ENCODE measurements around the gene ZFX.

ZFX gene

DNA sequence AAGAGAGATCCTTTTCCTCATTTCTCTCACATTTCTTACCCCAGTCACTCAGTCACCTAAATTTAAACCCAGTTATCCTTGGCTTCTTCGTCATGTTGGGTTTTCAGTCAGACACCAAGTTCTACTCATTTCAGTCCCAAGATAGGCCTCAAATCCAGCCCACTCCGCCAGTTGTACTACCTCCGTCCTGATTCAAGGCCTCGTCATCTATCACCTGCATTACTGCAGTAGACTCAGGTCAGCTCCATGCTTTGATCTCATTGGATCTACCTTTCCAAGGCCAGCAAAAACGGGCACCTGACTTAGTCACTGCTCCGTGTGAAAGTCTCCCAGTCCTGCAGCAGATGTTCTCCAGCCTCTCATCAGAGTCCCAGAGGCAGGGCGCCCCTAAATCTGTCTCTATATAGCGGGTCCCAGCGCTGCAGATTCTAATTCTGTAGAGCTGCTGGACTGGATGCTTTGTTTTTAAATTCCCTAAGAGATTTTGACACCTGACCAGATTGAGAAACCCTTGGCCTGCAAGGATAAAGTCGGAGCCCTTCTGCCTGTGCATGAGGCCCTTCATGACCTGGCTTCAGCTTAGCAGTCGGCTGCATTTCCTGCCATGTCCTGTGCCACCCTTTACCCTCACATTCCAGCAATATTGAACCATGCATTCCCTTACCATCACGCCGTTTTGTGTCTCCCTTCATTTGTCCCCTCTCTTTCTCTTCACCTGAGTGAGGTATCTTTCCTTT is 53.7 kb downstream of the ZFX start:
- DNase-seq, result no peak

DNA sequence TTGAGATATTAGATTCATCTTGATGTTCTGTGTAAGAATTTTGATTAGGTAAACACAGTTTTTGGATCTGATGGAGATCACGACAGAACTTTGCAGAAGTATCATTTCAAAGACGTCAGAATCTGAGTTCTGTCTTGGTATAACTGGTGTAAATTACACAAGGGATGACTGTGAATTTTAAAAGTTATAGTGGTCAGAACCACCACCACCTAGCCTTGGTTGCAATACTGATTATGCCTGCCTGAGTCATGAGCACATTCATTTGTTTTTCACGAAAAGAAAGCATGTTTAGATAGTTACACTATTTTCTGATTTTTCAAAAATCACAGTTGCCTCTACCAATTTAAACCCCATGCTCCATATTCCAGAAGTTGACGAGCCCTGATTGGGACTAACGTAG is 54.8 kb downstream of the ZFX start:
- DNase-seq, result no peak

DNA sequence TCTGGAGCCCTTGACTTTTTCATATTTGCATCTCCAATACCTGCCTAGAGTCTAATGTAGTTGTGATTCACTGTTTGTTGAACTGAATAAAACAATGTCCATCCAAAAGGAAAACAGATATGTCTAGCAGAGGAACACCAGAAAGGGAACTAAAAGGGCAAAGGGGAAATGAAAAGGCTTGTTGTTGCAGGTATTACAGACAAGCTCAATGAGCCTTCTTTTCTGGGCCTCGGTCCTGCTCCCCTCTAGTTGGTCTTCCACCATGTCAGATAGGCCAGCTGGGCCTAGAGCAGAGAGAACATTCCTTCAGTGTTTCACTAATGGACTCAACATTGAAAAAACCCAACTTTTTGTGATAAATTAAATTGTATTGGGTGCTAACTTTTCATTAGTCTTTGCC is 55.4 kb downstream of the ZFX start:
- no peak for DNase-seq

DNA sequence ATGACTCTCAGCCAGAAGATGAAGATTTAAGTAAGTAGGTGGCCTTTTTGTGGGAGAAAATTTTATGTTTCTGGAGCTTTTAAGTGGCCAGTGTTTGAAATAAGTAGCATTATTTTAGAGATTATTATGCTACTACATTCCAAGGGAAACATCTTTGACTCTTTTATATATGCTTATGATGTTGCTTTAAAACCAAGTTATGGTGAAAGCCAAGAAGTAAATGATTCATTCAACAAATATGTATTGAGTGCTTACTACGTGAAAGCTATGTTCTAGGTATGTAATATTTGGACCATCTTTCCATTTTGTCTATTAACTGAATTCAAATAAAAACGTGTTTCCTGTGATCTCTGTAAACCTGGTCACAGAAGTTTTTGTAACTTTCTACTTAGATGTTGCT is 58.3 kb downstream of the ZFX start:
- no peak for DNase-seq

DNA sequence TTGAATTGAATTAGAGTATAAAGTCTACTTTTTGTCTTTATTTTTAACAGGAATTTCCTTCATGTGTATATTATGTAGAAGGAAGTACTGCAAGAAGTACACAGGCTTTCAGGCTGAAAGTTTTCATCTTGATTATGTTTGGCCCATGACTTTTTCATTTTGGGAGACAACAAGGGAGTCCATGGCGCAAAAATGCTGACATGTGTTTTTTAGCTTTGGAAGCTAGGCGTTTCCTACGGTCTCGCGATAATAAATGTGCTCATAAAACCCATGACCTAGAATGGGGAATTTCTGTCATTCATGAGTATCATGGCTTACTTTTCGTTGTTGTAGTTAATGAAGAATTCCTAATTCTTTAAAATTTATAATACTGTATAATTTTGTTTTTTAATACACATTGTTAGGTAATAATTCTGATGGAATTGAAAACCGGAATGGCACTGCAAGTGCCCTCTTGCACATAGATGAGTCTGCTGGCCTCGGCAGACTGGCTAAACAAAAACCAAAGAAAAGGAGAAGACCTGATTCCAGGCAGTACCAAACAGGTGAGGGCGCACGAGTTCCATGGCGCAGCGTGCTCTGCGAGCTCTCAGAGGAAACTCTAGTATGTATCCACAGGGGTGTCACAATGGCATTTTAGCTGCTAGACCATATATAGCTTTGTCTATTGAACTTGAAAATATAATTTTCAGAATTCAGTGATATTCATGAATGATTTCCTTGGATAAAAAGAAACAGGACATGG is 59.1 kb downstream of the ZFX start:
- DNase-seq, result no peak

DNA sequence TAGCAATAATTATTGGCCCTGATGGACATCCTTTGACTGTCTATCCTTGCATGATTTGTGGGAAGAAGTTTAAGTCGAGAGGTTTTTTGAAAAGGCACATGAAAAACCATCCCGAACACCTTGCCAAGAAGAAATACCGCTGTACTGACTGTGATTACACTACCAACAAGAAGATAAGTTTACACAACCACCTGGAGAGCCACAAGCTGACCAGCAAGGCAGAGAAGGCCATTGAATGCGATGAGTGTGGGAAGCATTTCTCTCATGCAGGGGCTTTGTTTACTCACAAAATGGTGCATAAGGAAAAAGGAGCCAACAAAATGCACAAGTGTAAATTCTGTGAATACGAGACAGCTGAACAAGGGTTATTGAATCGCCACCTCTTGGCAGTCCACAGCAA is 60.7 kb downstream of the ZFX start:
- no peak for DNase-seq

DNA sequence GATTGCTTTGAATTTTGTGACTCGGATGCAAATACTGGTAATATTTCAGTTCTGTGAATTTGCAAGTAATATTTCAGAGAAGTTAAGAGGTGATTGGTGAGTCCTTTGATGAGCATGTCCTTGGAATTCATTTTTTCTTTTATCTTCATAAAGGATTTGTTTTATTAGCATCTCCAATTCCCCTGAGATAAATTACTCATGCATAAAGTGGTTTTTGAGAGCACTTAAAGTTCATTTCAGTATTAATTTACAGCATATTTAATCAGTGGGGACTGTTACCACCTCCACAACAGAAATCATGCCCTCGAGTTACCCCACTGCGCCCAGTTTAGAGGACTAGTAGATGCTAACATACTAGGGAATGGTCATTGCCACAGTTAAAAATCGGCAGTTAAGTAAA is 65.0 kb downstream of the ZFX start:
- DNase-seq, result no peak

DNA sequence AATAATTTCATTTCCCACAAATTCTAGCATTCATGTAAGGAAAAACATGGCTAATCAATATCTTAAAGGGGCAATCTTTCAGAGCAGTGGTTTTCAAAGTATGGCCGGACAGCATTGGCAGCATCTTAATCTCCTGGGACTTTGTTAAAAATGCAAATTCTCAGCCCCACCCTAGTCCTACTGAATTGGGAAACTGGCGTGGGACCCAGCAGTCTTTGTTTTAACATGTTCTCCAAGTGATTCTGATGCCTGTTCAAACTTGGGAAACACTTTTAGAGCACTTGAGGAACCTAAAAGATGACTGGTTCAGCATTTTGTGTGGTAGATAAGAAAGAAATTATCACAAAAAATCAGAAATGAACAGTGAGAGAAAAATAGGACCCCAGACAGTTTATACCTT is 65.7 kb downstream of the ZFX start:
- no peak for DNase-seq

DNA sequence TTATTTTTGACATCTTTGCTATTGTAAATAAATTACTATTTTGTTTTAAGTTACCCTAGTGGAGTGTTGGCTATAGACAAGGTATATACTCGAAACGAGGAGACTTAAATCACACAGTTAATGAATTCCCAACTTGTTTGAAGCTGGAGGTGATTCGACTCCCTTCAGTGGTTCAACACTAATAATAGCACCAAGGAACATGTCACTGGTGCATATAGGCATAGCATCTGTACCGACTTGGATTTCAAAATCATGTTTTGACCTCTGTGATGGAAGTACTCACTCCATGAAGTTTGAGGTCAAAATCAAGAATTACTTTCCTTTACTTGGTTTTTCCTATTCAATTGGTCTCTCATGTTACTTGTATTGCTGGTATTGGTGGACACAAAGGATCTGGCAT is 66.5 kb downstream of the ZFX start:
- DNase-seq, result no peak

DNA sequence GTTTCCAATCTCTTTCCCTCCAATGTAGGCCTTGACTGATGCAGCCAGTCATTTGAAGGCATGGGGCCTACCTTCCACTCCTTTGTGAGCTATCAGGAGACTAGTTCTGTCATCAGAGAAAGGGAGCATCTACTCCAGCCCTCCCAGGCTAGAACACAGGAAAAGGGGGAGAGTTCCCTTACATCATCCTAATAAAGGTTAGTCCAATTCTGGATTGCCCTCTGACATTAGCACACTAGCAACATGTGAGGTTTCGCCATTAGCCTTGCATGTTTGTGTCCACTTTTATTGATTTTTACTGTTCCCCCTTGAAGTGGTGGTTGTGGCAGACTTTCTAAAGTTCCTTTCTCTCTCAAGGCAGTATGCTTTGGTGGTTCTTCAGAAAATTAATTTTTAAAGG is 67.3 kb downstream of the ZFX start:
- DNase-seq, result no peak

DNA sequence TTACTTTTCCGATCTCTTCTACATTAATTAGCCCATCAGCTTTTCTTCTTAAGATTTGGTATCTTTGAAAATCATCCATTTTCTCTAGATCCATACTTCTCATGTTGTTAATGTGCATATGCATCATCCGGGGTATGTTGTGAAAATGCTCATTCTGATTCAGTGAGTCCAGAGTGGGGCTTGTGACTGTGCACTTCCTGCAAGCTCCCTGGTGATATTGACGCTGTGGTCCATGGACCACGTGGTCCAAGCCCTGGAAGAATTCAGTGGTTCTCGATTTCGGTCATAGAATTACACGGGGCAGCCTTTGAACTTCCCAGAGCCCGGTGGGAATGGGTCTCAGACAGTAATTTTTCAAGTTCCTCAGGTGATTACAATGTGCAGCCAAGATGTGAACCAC is 69.8 kb downstream of the ZFX start:
- no peak for DNase-seq

DNA sequence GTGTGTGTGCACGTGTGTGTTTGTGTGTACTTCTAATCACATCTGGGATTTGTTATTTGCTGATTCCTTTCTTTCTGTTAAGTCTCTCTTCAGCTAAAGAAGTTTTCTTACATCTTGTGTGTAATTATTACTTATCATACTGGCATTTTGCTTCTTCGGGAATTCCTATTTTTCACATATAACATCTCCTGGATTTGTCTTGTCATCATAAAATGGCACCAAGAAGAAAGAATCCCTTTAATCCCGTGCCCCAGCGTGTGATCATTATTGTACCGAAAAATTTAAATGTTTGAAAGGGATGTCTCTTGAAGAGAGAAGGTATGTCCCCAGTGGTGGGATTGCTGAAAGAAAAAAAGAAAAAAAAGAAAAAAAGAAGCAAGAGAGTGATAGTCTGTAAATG is 72.3 kb downstream of the ZFX start:
- no peak for DNase-seq

DNA sequence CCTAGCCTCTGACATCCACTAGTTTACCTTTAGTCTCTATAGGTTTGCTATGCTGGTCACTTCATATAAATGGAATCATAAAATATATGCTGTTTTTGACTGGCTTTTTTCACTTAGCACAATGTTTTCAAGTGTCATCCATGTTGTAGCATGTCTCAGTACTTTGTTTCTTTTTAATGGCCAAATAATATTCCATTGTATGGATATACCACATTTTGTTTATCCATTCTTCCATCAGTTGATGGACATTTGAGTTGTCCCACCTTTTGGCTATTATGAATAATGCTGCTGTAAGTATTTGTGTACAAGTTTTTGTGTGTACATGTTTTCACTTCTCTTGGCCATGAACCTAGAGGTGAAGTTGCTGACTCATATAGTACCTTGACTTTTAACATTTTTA is 75.7 kb downstream of the ZFX start:
- DNase-seq, result no peak

DNA sequence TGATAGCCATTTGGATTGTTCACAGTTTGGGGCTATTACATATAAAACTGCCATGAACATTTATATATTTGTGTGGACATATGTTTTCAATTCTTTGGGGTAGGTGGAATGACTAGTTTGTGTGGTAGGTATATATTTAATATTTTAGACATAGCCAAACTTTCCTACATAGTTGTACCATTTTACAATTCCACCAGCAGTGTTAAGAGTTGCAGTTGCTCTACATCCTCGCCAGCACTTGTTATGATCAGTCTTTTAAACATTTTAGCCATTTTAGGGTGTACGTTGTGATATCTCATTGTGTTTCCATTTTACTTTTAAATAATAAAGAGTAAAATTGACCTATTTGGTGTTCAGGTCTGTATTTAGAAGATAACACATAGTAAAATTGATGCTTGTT is 76.6 kb downstream of the ZFX start:
- no peak for DNase-seq

DNA sequence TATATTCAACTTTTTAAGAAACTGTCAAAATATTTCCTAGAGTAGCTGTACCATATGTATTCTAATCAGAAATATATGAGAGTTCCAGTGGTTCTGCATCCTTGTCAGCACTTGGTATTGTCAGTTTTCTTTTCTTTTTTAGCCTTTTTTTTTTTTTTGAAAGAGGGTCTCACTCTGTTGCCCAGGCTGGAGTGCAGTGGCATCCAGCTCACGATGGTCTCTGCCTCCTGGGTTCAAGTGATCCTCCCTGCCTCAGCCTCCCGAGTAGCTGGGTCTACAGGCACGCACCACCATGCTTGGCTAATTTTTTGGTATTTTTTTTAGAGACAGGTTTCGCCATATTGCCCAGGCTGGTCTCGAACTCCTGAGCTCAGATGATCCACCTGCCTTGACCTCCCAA is 79.1 kb downstream of the ZFX start:
- DNase-seq, result no peak

DNA sequence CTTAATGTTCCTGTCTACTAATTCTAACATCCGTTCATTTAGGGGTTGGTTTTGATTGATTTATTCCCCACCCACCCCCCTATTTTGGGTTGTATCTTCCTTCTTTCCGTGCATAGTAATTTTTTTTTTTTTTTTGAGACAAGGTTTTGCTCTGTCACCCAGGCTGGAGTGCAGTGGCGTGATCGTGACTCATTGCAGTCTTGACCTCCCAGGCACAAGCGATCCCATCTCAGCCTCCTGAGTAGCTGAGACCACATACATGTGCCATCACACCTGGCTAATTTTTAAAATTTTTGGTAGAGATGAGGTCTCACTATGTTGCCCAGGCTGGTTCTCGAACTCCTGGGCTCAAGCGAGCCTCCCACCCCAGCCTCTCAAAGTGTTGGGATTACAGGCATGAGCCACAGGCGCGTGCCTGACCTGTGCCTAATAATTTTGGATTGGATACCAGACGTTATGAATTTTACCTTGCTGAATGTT is 79.9 kb downstream of the ZFX start:
- no peak for DNase-seq

DNA sequence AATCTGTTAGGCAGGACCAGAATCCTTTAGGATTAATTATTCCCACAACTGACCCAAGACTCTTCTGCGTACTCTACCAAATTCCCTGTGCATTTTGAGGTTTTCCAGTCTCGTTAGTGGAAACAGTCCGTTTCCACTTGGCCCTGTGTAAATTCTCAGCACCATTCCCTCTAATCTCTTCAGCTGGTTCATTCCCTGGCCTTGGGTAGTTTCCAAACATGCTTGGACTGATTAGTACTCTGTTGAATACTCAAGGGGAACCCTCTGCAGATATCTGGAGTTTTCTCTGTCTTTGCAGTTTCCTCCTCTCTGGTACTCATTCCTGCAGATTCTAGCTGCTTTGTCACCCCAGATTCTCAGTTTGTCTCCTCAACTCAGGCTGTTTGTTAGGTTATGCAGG is 80.4 kb downstream of the ZFX start:
- no peak for DNase-seq

DNA sequence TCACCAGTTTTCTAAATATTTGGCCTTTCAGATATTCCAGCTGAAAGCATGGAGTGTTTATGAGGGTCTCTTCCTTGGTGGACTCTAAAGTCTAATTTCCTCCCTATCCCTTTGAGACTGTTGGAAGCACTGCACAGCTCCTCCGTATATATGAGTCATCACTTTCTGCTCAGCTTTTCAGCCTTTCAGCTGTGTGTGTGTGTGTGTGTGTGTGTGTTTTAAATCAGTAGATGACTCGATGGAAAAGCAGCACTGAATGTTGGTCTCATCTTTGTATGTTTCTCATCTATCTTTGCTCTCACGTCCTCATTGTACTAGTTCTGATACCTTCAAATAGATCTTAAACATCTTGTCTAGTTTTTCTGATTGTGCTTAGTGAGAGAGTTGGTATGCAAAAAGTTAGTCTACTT is 81.6 kb downstream of the ZFX start:
- DNase-seq, result no peak

DNA sequence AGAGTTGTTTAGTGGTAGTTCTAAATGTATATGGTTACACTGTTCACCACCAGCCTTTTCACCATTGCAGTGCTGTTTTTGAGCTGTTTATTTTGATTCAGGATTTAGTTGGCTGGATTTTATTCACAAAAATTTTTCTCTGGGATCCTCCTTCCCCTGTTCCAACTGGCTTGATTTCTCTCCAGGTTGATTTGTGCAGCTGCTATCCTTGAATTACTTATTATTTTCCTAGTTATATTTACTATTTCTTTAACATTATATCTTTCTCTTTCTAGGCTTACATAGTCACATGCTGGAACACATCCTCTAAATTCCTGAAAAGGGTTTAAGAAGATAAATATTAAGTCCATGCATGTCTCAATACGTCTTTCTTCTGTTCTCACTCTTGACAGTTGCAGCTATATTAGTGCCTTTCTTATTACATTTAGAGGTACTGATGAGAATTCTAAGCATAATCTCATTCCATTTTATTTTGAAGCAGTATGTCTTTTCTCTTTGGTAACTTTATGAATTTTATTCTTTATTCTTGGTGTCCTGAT is 82.2 kb downstream of the ZFX start:
- no peak for DNase-seq

DNA sequence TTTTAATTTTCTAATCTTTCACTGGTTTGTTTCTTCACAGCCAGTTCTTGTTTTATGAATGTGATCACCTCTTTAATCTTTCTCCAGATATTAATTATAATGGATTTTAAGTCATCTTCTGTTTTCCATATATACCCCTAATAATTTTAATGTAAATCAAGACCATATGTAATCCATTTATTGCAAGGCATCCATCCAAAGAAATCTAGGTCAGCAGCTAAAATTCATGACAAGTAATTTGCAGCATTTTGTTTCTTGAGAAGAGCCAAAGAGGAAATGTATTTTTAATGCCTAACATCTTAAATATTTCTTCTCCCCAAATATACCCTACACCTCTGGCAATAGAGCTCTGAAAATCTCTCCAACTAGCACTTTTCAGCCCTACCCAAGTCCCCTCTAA is 83.3 kb downstream of the ZFX start:
- DNase-seq, result no peak

DNA sequence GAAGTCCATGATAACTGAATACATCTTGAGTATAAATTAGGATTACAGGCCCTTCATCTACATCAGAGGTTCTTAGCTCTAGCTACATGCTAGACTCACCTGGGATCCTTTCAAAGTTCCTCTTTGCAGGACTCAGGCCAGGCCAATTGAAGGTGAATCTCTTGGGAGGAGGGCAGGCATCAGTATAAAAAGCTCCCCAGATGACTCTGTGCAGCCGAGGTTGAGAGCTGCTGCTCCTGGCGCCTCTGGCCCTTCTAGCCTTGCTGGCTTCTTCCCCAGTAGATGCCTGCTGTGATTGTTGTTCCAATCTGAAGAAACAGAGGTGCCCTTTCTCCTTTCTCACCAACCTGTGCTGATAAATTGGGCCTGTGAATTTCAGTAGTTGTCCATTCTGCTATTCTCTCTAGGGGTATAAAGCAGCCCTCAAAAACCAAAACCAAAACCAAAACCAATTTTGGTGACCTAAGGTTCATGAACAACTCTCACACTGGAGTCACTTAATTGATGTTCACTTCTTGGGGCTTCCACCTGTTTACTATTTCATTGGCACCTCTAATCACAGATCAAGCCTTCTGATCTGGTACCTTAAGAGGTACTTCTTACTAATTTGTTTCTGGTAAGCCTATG is 85.7 kb downstream of the ZFX start:
- no peak for DNase-seq

DNA sequence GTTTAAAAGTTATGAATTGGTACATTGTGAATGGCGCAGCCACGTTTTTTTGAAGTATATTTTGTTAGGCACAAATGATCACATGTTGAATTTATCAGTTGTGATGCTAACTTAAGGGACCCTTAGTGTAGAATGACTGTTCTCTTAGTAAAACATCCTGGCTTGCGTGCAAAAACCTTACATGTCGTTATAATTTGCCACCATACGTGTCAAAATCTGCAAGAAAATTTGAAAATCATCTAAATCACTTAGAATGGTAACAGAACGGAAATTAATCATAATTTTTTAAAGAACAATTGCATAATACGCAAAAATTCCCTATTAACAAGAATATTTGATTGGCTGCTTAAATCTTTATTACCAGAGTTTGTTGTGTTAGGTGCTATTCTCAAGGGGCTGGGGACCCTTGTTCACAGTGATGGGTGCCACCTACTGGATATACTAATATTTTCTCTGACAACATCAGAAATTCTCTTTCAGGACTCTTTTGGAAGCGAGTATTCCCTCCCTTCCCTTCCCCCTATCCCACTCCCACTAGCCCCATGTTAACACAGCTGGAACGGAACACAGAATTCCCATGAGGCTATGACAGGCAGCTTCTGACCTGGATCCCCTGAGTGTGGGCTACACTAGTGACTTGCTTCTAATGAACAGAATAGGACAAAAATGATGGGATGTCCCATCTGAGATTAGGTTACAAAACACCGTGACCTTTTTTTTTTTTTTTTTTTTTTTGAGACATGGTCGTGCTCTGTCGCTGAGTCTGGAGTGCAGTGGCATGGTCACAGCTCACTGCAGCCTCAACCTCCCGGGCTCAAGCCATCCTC is 92.5 kb downstream of the ZFX start:
- no peak for DNase-seq

DNA sequence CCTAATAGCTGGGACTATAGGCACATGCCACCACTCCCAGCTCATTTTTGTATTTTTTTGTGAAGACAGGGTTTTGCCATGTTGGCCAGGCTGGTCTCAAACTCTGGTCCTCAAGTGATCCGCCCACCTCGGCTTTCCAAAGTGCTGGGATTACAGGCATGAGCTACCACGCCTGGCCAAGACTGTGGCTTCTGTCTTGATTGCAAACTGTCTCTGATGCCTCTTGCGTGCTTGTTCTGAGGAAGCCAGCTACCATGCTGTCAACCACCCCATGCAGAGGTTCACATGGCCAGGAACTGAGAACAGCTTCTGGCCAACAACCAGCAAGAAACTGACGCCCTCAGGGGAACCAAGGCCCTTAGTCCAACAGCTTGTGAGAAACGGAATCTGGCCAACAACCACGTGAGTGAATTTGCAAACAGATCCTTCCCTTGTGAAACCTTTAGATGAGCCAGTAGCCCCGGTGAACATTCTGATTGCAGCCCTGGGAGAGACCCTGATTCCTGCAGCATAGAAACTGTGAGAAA is 93.2 kb downstream of the ZFX start:
- peak; percentile 43 for DNase-seq

Measured in DMS 273 treated with DMSO at 0.1 percent for 48 hours (cell line).